Measurements from ENCODE around the gene SPIN1. TPM values are rescaled to one million over a fixed set of nuclear protein-coding genes. Genes with fewer than 3 reads are reported as not detected.

Gene SPIN1
- total RNA-seq, 1 donor from 2014 or later: 32.6 TPM

GRCh38 chr9:88494983-88495721 is 106.9 kb downstream of the SPIN1 start:
- no peaks in the 10 kb centered on the region for H3K9me3 Mint-ChIP-seq
- no peak overlapping the region for H3K27ac Mint-ChIP-seq
- no peak overlapping the region for H3K4me3 Mint-ChIP-seq (ENCODE audit: low read depth)
- DNase-seq (ENCODE audit: low spot score): no peak
- peaks cover 3% of the 10 kb centered on the region for H3K27me3 Mint-ChIP-seq (ENCODE audit: low read depth)
- no peaks in the 10 kb centered on the region for H3K36me3 Mint-ChIP-seq (ENCODE audit: low read depth)
- H3K4me1 Mint-ChIP-seq (ENCODE audit: low read depth): no peaks in the 10 kb centered on the region
- intact Hi-C loops (cut with micrococcal nuclease): no loop called here

DNA sequence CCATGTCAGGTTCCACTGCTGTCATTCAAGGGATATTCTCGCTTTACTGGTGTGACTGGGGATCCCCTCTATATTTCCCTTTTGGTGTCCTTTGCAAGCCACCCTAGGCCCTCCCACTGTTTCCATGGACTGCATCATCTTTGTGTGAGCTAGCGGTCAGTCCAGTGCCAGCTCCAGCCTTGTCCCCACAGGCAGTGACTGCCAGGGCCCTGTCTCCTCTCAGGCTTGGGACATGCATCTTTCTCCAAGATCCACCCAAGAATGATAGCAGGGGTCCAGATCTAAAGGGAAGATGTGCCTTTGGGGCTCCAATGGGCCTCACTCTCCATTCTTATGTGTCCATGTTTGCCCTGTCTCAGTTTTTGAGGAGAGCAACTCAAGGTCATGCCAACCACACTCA is 109.0 kb downstream of the SPIN1 start:
- H3K27me3 Mint-ChIP-seq (ENCODE audit: low read depth): peaks cover 3% of the 10 kb centered on the region
- no peak overlapping the region for H3K4me3 Mint-ChIP-seq (ENCODE audit: low read depth)
- DNase-seq (ENCODE audit: low spot score): no peak
- H3K9me3 Mint-ChIP-seq: no peaks in the 10 kb centered on the region
- H3K36me3 Mint-ChIP-seq (ENCODE audit: low read depth): no peaks in the 10 kb centered on the region
- intact Hi-C loops (cut with micrococcal nuclease): no loop called here
- no peak overlapping the region for H3K27ac Mint-ChIP-seq
- no peaks in the 10 kb centered on the region for H3K4me1 Mint-ChIP-seq (ENCODE audit: low read depth)

DNA sequence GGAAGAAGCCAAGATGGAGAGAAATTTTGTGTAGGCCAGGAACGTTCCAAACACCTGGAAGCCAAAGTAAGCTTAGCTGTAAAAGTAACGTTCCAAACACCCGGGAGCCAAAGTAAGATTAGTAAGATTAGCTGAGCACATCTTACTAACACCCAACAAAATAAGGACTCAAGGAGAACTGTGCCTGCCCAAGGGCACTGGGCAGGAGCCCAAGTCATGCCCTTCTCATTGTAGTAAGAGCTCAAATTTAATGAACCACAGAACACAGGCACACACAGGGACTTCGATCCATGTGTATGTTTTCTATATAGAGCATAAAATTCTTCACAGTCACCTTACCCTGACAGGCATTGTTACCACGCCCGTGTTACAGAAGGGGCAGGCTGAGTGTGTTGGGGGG is 110.6 kb downstream of the SPIN1 start:
- intact Hi-C loops (cut with micrococcal nuclease): no loop called here
- DNase-seq (ENCODE audit: low spot score): no peak
- Mint-ChIP-seq H3K27ac (no peak overlapping the region), H3K27me3 (ENCODE audit: low read depth) (peaks cover 3% of the 10 kb centered on the region), H3K36me3 (ENCODE audit: low read depth) (no peaks in the 10 kb centered on the region), H3K4me3 (ENCODE audit: low read depth) (no peak overlapping the region), H3K9me3 (no peaks in the 10 kb centered on the region), H3K4me1 (ENCODE audit: low read depth) (no peaks in the 10 kb centered on the region)

- Mint-ChIP-seq H3K36me3 (ENCODE audit: low read depth) (no peaks in the 10 kb centered on the region), H3K9me3 (no peaks in the 10 kb centered on the region), H3K4me1 (ENCODE audit: low read depth) (no peaks in the 10 kb centered on the region), H3K4me3 (ENCODE audit: low read depth) (no peak overlapping the region), H3K27me3 (ENCODE audit: low read depth) (peaks cover 3% of the 10 kb centered on the region), H3K27ac (no peak overlapping the region)
- intact Hi-C loops (cut with micrococcal nuclease): no loop called here
- no peak for DNase-seq (ENCODE audit: low spot score)
Observed at GRCh38 chr9:88501086-88501485, 112.8 kb downstream of the SPIN1 start.

DNA sequence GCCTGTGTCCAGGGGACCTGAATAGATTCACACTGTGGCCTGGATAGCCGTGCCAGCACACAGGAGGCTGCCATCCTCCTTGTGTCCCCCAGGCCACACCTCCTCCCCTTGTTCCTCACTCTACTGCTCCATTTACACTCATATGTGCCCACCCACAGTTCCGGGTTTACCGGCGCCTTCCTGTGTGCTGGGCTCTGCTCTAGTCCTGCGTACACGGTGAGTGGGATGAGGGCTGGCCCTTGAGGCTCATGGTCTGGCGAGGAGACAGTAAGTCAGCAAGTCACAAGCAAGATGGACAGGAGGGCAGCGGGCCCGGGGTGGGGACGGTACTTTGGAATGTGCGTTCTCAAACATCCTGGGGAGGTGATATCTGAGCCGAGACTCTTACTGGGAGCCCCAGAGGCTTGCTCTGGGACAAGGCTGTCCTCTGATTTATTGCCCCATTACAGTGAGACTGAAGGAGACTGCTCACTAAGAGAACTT is 114.3 kb downstream of the SPIN1 start:
- no peak for DNase-seq (ENCODE audit: low spot score)
- intact Hi-C loops (cut with micrococcal nuclease): no loop called here
- Mint-ChIP-seq H3K4me1 (ENCODE audit: low read depth) (no peaks in the 10 kb centered on the region), H3K4me3 (ENCODE audit: low read depth) (no peak overlapping the region), H3K36me3 (ENCODE audit: low read depth) (no peaks in the 10 kb centered on the region), H3K27ac (no peak overlapping the region), H3K27me3 (ENCODE audit: low read depth) (peaks cover 3% of the 10 kb centered on the region), H3K9me3 (no peaks in the 10 kb centered on the region)

GRCh38 chr9:88503081-88503844 is 115.0 kb downstream of the SPIN1 start:
- Mint-ChIP-seq H3K27ac (no peak overlapping the region), H3K9me3 (no peaks in the 10 kb centered on the region), H3K4me3 (ENCODE audit: low read depth) (no peak overlapping the region), H3K4me1 (ENCODE audit: low read depth) (no peaks in the 10 kb centered on the region), H3K36me3 (ENCODE audit: low read depth) (no peaks in the 10 kb centered on the region), H3K27me3 (ENCODE audit: low read depth) (peaks cover 3% of the 10 kb centered on the region)
- DNase-seq (ENCODE audit: low spot score): no peak
- intact Hi-C loops (cut with micrococcal nuclease): no loop called here

GRCh38 chr9:88503845-88504764 is 115.9 kb downstream of the SPIN1 start:
- no peak for DNase-seq (ENCODE audit: low spot score)
- Mint-ChIP-seq H3K4me3 (ENCODE audit: low read depth) (no peak overlapping the region), H3K27ac (no peak overlapping the region), H3K36me3 (ENCODE audit: low read depth) (no peaks in the 10 kb centered on the region), H3K9me3 (no peaks in the 10 kb centered on the region), H3K27me3 (ENCODE audit: low read depth) (peaks cover 3% of the 10 kb centered on the region), H3K4me1 (ENCODE audit: low read depth) (no peaks in the 10 kb centered on the region)
- intact Hi-C loops (cut with micrococcal nuclease): no loop called here

GRCh38 chr9:88508326-88508725 is 120.1 kb downstream of the SPIN1 start:
- intact Hi-C loops (cut with micrococcal nuclease): no loop called here
- Mint-ChIP-seq H3K4me1 (ENCODE audit: low read depth) (no peaks in the 10 kb centered on the region), H3K36me3 (ENCODE audit: low read depth) (no peaks in the 10 kb centered on the region), H3K9me3 (no peaks in the 10 kb centered on the region), H3K4me3 (ENCODE audit: low read depth) (no peak overlapping the region), H3K27ac (no peak overlapping the region), H3K27me3 (ENCODE audit: low read depth) (peaks cover 4% of the 10 kb centered on the region)
- no peak for DNase-seq (ENCODE audit: low spot score)

GRCh38 chr9:88511906-88512305 is 123.7 kb downstream of the SPIN1 start:
- Mint-ChIP-seq H3K27ac (no peak overlapping the region), H3K36me3 (ENCODE audit: low read depth) (no peaks in the 10 kb centered on the region), H3K4me1 (ENCODE audit: low read depth) (no peaks in the 10 kb centered on the region), H3K9me3 (no peaks in the 10 kb centered on the region), H3K27me3 (ENCODE audit: low read depth) (peaks cover 4% of the 10 kb centered on the region), H3K4me3 (ENCODE audit: low read depth) (no peak overlapping the region)
- no peak for DNase-seq (ENCODE audit: low spot score)
- intact Hi-C loops (cut with micrococcal nuclease): no loop called here

DNA sequence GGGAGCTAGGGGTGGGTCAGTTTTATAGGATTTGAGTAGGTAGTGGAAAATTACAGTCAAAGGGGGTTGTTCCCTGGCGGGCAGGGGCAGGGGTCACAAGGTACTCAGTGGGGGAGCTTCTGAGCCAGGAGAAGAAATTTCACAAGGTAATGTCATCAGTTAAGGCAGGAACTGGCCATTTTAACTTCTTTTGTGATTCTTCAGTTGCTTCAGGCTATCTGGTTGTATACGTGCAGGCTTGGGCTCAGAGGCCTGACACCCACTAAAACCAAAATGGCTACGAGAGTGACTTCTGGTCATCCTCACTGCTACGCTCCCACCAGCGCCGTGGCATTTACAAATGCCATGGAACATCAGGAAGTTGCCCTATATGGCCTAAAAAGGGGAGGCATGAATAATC is 126.0 kb downstream of the SPIN1 start:
- H3K27me3 Mint-ChIP-seq (ENCODE audit: low read depth): peaks cover 4% of the 10 kb centered on the region
- no peaks in the 10 kb centered on the region for H3K9me3 Mint-ChIP-seq
- H3K36me3 Mint-ChIP-seq (ENCODE audit: low read depth): no peaks in the 10 kb centered on the region
- intact Hi-C loops (cut with micrococcal nuclease): no loop called here
- no peak for DNase-seq (ENCODE audit: low spot score)
- no peaks in the 10 kb centered on the region for H3K4me1 Mint-ChIP-seq (ENCODE audit: low read depth)
- no peak overlapping the region for H3K4me3 Mint-ChIP-seq (ENCODE audit: low read depth)
- H3K27ac Mint-ChIP-seq: no peak overlapping the region

DNA sequence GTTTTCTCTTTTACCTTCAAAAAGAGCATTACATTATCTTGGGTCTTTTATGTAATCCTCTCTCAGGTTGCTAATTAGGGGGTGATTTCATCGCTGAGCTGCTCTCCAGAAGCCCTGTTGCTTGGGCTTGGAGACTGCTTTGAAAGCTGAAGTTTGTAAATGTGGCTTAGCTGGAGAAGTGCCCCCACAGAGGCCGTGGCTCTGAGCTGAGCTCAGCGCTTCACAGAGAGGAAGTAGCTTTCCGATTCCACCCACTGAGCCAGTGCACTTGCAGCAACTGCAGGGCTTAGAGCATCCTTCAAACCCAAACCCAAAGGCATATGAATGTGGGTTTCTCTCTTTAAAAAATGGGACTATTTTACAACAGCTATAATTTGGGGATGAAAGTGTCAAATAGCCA is 133.1 kb downstream of the SPIN1 start:
- Mint-ChIP-seq H3K4me3 (ENCODE audit: low read depth) (no peak overlapping the region), H3K36me3 (ENCODE audit: low read depth) (no peaks in the 10 kb centered on the region), H3K4me1 (ENCODE audit: low read depth) (no peaks in the 10 kb centered on the region), H3K9me3 (no peaks in the 10 kb centered on the region), H3K27ac (no peak overlapping the region), H3K27me3 (ENCODE audit: low read depth) (peaks cover 2% of the 10 kb centered on the region)
- intact Hi-C loops (cut with micrococcal nuclease): no loop called here
- no peak for DNase-seq (ENCODE audit: low spot score)

DNA sequence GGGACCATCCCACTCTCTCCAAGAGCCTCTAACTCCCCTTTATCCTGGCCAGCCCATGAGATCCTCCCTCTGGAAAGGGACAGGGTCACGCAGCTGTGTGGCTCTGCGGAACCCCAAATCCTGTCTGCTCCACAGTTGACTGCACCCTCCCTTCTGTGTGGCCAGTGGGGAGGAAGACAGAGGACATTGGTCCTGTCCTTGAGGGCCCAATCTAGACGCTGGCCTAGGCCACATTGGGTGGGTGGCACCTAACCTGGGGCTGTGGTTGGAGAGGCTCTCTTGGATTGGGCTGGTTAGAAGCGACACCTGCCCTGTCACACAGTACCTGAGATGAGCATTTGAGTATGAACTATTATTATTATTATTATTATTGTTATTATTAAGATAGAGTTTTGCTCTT is 134.1 kb downstream of the SPIN1 start:
- Mint-ChIP-seq H3K4me1 (ENCODE audit: low read depth) (no peaks in the 10 kb centered on the region), H3K4me3 (ENCODE audit: low read depth) (no peak overlapping the region), H3K27ac (no peak overlapping the region), H3K9me3 (no peaks in the 10 kb centered on the region), H3K36me3 (ENCODE audit: low read depth) (no peaks in the 10 kb centered on the region), H3K27me3 (ENCODE audit: low read depth) (peaks cover 2% of the 10 kb centered on the region)
- DNase-seq (ENCODE audit: low spot score): no peak
- intact Hi-C loops (cut with micrococcal nuclease): no loop called here
